H1 (cell line): ENCODE measurements around the gene C5orf15. TPM values are rescaled to one million over a fixed set of nuclear protein-coding genes. Genes with fewer than 3 reads are reported as not detected.

Experiments used
- CHD1 ChIP-seq: IDR thresholded peaks from 2 replicates; pipeline ENCODE4 v1.6.1; 2012; ENCODE audit warnings: low read depth, low read length, improper control_type of control experiment
- EGR1 ChIP-seq: IDR thresholded peaks from 2 replicates; pipeline ENCODE4 v1.6.1; 2011; ENCODE audit warnings: low read depth, low read length, borderline replicate concordance
- HDAC2 ChIP-seq, 2 experiments: fragments of 300-600 bp in 1 of 2; sonication (generic) in 1 of 2; IDR thresholded peaks; 2 replicates each; pipeline ENCODE4 v1.6.1; 2011 to 2012; ENCODE audit warnings: low read depth in 2 of 2, low read length in 2 of 2, mild to moderate bottlenecking in 2 of 2, moderate library complexity in 2 of 2, borderline replicate concordance in 1 of 2, inconsistent platforms in 1 of 2
- KDM4A ChIP-seq: IDR thresholded peaks from one replicate; pipeline ENCODE4 v1.7.1; 2012; ENCODE audit warnings: low read depth, mild to moderate bottlenecking, moderate library complexity, low read length, inconsistent platforms; ENCODE audit not compliant: severe bottlenecking
- MAX ChIP-seq: IDR thresholded peaks from 2 replicates; pipeline ENCODE4 v1.6.1; 2012; ENCODE audit warnings: inconsistent platforms
- PHF8 ChIP-seq: fragments of 200-600 bp; sonication (generic); conservative IDR thresholded peaks from 2 replicates; pipeline ENCODE4 v1.7.1; 2012; ENCODE audit warnings: low read depth, mild to moderate bottlenecking, inconsistent platforms, low read length, moderate library complexity
- RBBP5 ChIP-seq: IDR thresholded peaks from 2 replicates; pipeline ENCODE4 v1.7.1; 2012; ENCODE audit warnings: low read depth, mild to moderate bottlenecking, inconsistent platforms, low read length, moderate library complexity, borderline replicate concordance
- RFX5 ChIP-seq: IDR thresholded peaks from 2 replicates; pipeline ENCODE4 v1.6.1; 2011; ENCODE audit warnings: low read depth, low read length, improper control_type of control experiment, borderline replicate concordance
- RNF2 ChIP-seq: fragments of 200-900, 300-1000 bp; sonication (generic); IDR thresholded peaks from 2 replicates; pipeline ENCODE4 v1.7.1; 2016; ENCODE audit warnings: borderline replicate concordance, low read depth, mild to moderate bottlenecking, antibody characterized with exemption, low read length; ENCODE audit not compliant: poor library complexity, severe bottlenecking; ENCODE audit errors: missing control alignments
- SIN3A ChIP-seq, 2 experiments: IDR thresholded peaks in 1 of 2; conservative IDR thresholded peaks in 1 of 2; 2 replicates each; pipeline ENCODE4 v1.6.1; 2011 to 2012; ENCODE audit warnings: low read length in 2 of 2, improper control_type of control experiment in 1 of 2, low read depth in 1 of 2, mild to moderate bottlenecking in 1 of 2
- SP1 ChIP-seq: IDR thresholded peaks from 2 replicates; pipeline ENCODE4 v1.6.1; 2011; ENCODE audit warnings: low read depth, low read length
- TAF7 ChIP-seq: optimal IDR thresholded peaks from 2 replicates; pipeline ENCODE3; 2011; ENCODE audit warnings: low read depth, mild to moderate bottlenecking, inconsistent platforms, low read length, moderate library complexity, borderline replicate concordance
- polyA plus RNA-seq, 7 experiments: library from polyadenylated mRNA; depleted of rRNA in 3 of 7; stranded (reverse) in 5 of 7; unstranded in 2 of 7; fragments of >200 nt in 5 of 7; fragments of 200-250 nt in 2 of 7; gene quantifications; 1 replicate in 5 of 7; 2 replicates in 1 of 7; 4 replicates in 1 of 7; pipeline versions ENCODE4 v1.2.1 to v1.2.3, GENCODE V29; 2011 to 2013; ENCODE audit warnings: missing spikeins in 2 of 7, mixed read lengths in 2 of 7
- total RNA-seq: library from RNA; stranded (reverse); fragmentation: NEBNext Ultra II Directional; extraction: Animal tissue kit (Norgen Biotek cat#: 25700); gene quantifications from 2 replicates; pipeline ENCODE4 v1.2.1, GENCODE V29; 2021

C5orf15 gene
- total and polyA plus RNA-seq, 2 of the 8 experiments (the other 6 are each of a cell fraction or from before 2014, with no cell fraction given): 31.7 to 39.3 TPM

GRCh38 chr5:134003817-134004625 is 35.6 kb upstream of the C5orf15 start (continued):
- TF ChIP-seq CHD1: no peak
- peak; percentile 54; the same call in 1 of the 2 replicates for TF ChIP-seq RBBP5
- TF ChIP-seq RFX5: no peak
- no peak; a peak in 2 of 4 replicates for TF ChIP-seq HDAC2 (IDR thresholded peaks at IDR 0.05; ENCODE audit: borderline replicate concordance in 1 of 2, low read depth in 2 of 2, low read length in 2 of 2)
- peak; percentile 22 for TF ChIP-seq TAF7
- no peak for TF ChIP-seq RNF2
- TF ChIP-seq KDM4A: peak; percentile 87
- TF ChIP-seq EGR1: peak; percentile 60; the same call in 1 of the 2 replicates
- TF ChIP-seq SP1: no peak
- TF ChIP-seq SIN3A (conservative IDR thresholded peaks at IDR 0.05 in 1 of 2, IDR thresholded peaks at IDR 0.05 in 1 of 2; ENCODE audit: low read depth in 1 of 2, low read length in 2 of 2): peak in 1 of 2 experiments; percentile 19; a peak in 1 of 4 replicates
- peak; percentile 54 for TF ChIP-seq PHF8
- peak; percentile 45; the same call in 1 of the 2 replicates for TF ChIP-seq MAX
